Measurements from ENCODE around the gene MGAT5B. TPM values are rescaled to one million over a fixed set of nuclear protein-coding genes. Genes with fewer than 3 reads are reported as not detected.

MGAT5B gene
- total and polyA plus RNA-seq, 11 donors = 0.07 to 0.21 (median 0.15) TPM; not detected in 6

GRCh38 chr17:76918811-76919210 lies 50.6 kb downstream of the MGAT5B start:
- Histone ChIP-seq H3K27me3 (peaks cover 0 to 49% (median 12%) of the 10 kb centered on the region in 9 donors), H3K36me3 (no peaks in the 10 kb centered on the region), H3K4me3 (no peak overlapping the region), H3K27ac (no peak overlapping the region), H3K4me1 (peaks cover 0 to 10% (median 0%) of the 10 kb centered on the region in 12 donors), H3K9me3 (no peaks in the 10 kb centered on the region)
- TF ChIP-seq CTCF (IDR thresholded peaks at IDR 0.05) = no peak
- 70 to 88% (median 74%) methylated on average over 6 of the region's 6 CpGs for WGBS, 4 donors
- no peak for ATAC-seq
- intact Hi-C loops (cut with DNase I) = no loop called here
- peak in 1 of 5 donors; percentile 10 for DNase-seq

- H3K36me3 ChIP-seq = no peaks in the 10 kb centered on the region
- H3K27ac ChIP-seq = no peak overlapping the region
- H3K4me1 ChIP-seq = peaks cover 0 to 11% (median 0%) of the 10 kb centered on the region in 12 donors
- DNase-seq (peak in 2 of 5 donors; percentile 1 to 19), ATAC-seq (no peak)
- intact Hi-C loops (cut with DNase I) = no loop called here
- H3K4me3 ChIP-seq = no peak overlapping the region
- no peak for TF ChIP-seq CTCF (IDR thresholded peaks at IDR 0.05)
- no peak for TF ChIP-seq POLR2A (IDR thresholded peaks at IDR 0.05)
- 53 to 60% (median 56%) methylated on average over 13 of the region's 13 CpGs for WGBS, 4 donors
- no peaks in the 10 kb centered on the region for H3K9me3 ChIP-seq
- H3K27me3 ChIP-seq = peaks cover 0 to 48% (median 12%) of the 10 kb centered on the region in 9 donors
Observed at GRCh38 chr17:76920364-76921139, 52.3 kb downstream of the MGAT5B start.

- peak in 1 of 5 donors; percentile 20 for DNase-seq
- H3K4me3 ChIP-seq = no peak overlapping the region
- TF ChIP-seq POLR2A (IDR thresholded peaks at IDR 0.05) = no peak
- no peak for TF ChIP-seq CTCF (IDR thresholded peaks at IDR 0.05)
- intact Hi-C loops (cut with DNase I) = no loop called here
- WGBS, 4 donors = 69 to 85% (median 78%) methylated on average over 11 to 12 of the region's 12 CpGs
- no peak overlapping the region for H3K27ac ChIP-seq
- H3K36me3 ChIP-seq = no peaks in the 10 kb centered on the region
- H3K9me3 ChIP-seq = no peaks in the 10 kb centered on the region
- ATAC-seq = no peak
- H3K27me3 ChIP-seq = peaks cover 0 to 45% (median 12%) of the 10 kb centered on the region in 9 donors
- peaks cover 0 to 15% (median 0%) of the 10 kb centered on the region in 12 donors for H3K4me1 ChIP-seq
Observed at GRCh38 chr17:76921340-76922036, 53.3 kb downstream of the MGAT5B start.

GRCh38 chr17:76922084-76922483 lies 53.9 kb downstream of the MGAT5B start:
- TF ChIP-seq POLR2A (IDR thresholded peaks at IDR 0.05) = no peak
- 27 to 61% (median 48%) methylated on average over 1 of the region's 1 CpG; no CpG with 5 or more reads in 1 of the 4 donors for WGBS, 4 donors
- intact Hi-C loops (cut with DNase I) = no loop called here
- Histone ChIP-seq H3K4me1 (peaks cover 0 to 15% (median 0%) of the 10 kb centered on the region in 12 donors), H3K9me3 (no peaks in the 10 kb centered on the region), H3K4me3 (no peak overlapping the region), H3K27me3 (peaks cover 0 to 43% (median 12%) of the 10 kb centered on the region in 9 donors), H3K27ac (no peak overlapping the region), H3K36me3 (no peaks in the 10 kb centered on the region)
- ATAC-seq (no peak), DNase-seq (no peak)
